ENCODE data around the gene TRIO.

The TRIO gene

GRCh38 chr5:14330729-14331385 lies 187.7 kb downstream of the TRIO start:
- no peak for DNase-seq (ENCODE audit: low read depth, low spot score)
- Histone ChIP-seq H3K36me3 (ENCODE audit: insufficient read depth, insufficient read length, low read length) (peaks cover 58% of the 10 kb centered on the region), H3K9me3 (ENCODE audit: insufficient read depth, low read length) (no peaks in the 10 kb centered on the region), H3K9ac (ENCODE audit: insufficient read length, low read depth) (no peak overlapping the region), H3K27me3 (ENCODE audit: insufficient read depth, insufficient read length) (no peaks in the 10 kb centered on the region), H3K4me1 (ENCODE audit: insufficient read depth, insufficient read length) (no peaks in the 10 kb centered on the region), H3K4me3 (ENCODE audit: insufficient read length, low read depth) (no peak overlapping the region)
- TF ChIP-seq YY1 (IDR thresholded peaks at IDR 0.05; ENCODE audit: insufficient read depth, insufficient read length) (no peak), ZNF274 (IDR thresholded peaks at IDR 0.05; ENCODE audit: low read depth, low read length) (no peak), SUZ12 (IDR thresholded peaks at IDR 0.05; ENCODE audit: extremely low read depth, insufficient read depth, insufficient read length) (no peak)

GRCh38 chr5:14331386-14331781 lies 188.2 kb downstream of the TRIO start:
- H3K4me1 ChIP-seq (ENCODE audit: insufficient read depth, insufficient read length) = no peaks in the 10 kb centered on the region
- H3K4me3 ChIP-seq (ENCODE audit: insufficient read length, low read depth) = no peak overlapping the region
- H3K9ac ChIP-seq (ENCODE audit: insufficient read length, low read depth) = no peak overlapping the region
- peaks cover 57% of the 10 kb centered on the region for H3K36me3 ChIP-seq (ENCODE audit: insufficient read depth, insufficient read length, low read length)
- no peaks in the 10 kb centered on the region for H3K27me3 ChIP-seq (ENCODE audit: insufficient read depth, insufficient read length)
- DNase-seq (ENCODE audit: low read depth, low spot score) = no peak
- no peaks in the 10 kb centered on the region for H3K9me3 ChIP-seq (ENCODE audit: insufficient read depth, low read length)
- TF ChIP-seq SUZ12 (IDR thresholded peaks at IDR 0.05; ENCODE audit: extremely low read depth, insufficient read depth, insufficient read length) = no peak
- no peak for TF ChIP-seq YY1 (IDR thresholded peaks at IDR 0.05; ENCODE audit: insufficient read depth, insufficient read length)
- TF ChIP-seq ZNF274 (IDR thresholded peaks at IDR 0.05; ENCODE audit: low read depth, low read length) = no peak

GRCh38 chr5:14332038-14332631 lies 189.0 kb downstream of the TRIO start:
- no peaks in the 10 kb centered on the region for H3K9me3 ChIP-seq (ENCODE audit: insufficient read depth, low read length)
- peaks cover 63% of the 10 kb centered on the region for H3K36me3 ChIP-seq (ENCODE audit: insufficient read depth, insufficient read length, low read length)
- H3K27me3 ChIP-seq (ENCODE audit: insufficient read depth, insufficient read length) = no peaks in the 10 kb centered on the region
- no peaks in the 10 kb centered on the region for H3K4me1 ChIP-seq (ENCODE audit: insufficient read depth, insufficient read length)
- H3K4me3 ChIP-seq (ENCODE audit: insufficient read length, low read depth) = no peak overlapping the region
- TF ChIP-seq SUZ12 (IDR thresholded peaks at IDR 0.05; ENCODE audit: extremely low read depth, insufficient read depth, insufficient read length) = no peak
- DNase-seq (ENCODE audit: low read depth, low spot score) = no peak
- H3K9ac ChIP-seq (ENCODE audit: insufficient read length, low read depth) = no peak overlapping the region

- H3K9ac ChIP-seq (ENCODE audit: insufficient read length, low read depth) = no peak overlapping the region
- H3K4me1 ChIP-seq (ENCODE audit: insufficient read depth, insufficient read length) = no peaks in the 10 kb centered on the region
- no peak for TF ChIP-seq SUZ12 (IDR thresholded peaks at IDR 0.05; ENCODE audit: extremely low read depth, insufficient read depth, insufficient read length)
- TF ChIP-seq YY1 (IDR thresholded peaks at IDR 0.05; ENCODE audit: insufficient read depth, insufficient read length) = no peak
- TF ChIP-seq ZNF274 (IDR thresholded peaks at IDR 0.05; ENCODE audit: low read depth, low read length) = no peak
- peaks cover 67% of the 10 kb centered on the region for H3K36me3 ChIP-seq (ENCODE audit: insufficient read depth, insufficient read length, low read length)
- H3K27me3 ChIP-seq (ENCODE audit: insufficient read depth, insufficient read length) = no peaks in the 10 kb centered on the region
- no peak for DNase-seq (ENCODE audit: low read depth, low spot score)
- H3K4me3 ChIP-seq (ENCODE audit: insufficient read length, low read depth) = no peak overlapping the region
- H3K9me3 ChIP-seq (ENCODE audit: insufficient read depth, low read length) = no peaks in the 10 kb centered on the region
These were observed 189.6 kb downstream of the TRIO start for GRCh38 chr5:14332746-14333145.

- no peak for TF ChIP-seq YY1 (IDR thresholded peaks at IDR 0.05; ENCODE audit: insufficient read depth, insufficient read length)
- TF ChIP-seq SUZ12 (IDR thresholded peaks at IDR 0.05; ENCODE audit: extremely low read depth, insufficient read depth, insufficient read length) = no peak
- no peak for TF ChIP-seq ZNF274 (IDR thresholded peaks at IDR 0.05; ENCODE audit: low read depth, low read length)
- Histone ChIP-seq H3K27me3 (ENCODE audit: insufficient read depth, insufficient read length) (no peaks in the 10 kb centered on the region), H3K4me1 (ENCODE audit: insufficient read depth, insufficient read length) (no peaks in the 10 kb centered on the region), H3K9me3 (ENCODE audit: insufficient read depth, low read length) (no peaks in the 10 kb centered on the region), H3K9ac (ENCODE audit: insufficient read length, low read depth) (no peak overlapping the region), H3K4me3 (ENCODE audit: insufficient read length, low read depth) (no peak overlapping the region), H3K36me3 (ENCODE audit: insufficient read depth, insufficient read length, low read length) (peaks cover 70% of the 10 kb centered on the region)
- no peak for DNase-seq (ENCODE audit: low read depth, low spot score)
These were observed 194.5 kb downstream of the TRIO start for GRCh38 chr5:14337593-14337992.

- H3K9me3 ChIP-seq (ENCODE audit: insufficient read depth, low read length) = no peaks in the 10 kb centered on the region
- H3K4me1 ChIP-seq (ENCODE audit: insufficient read depth, insufficient read length) = no peaks in the 10 kb centered on the region
- H3K9ac ChIP-seq (ENCODE audit: insufficient read length, low read depth) = no peak overlapping the region
- no peak for DNase-seq (ENCODE audit: low read depth, low spot score)
- peaks cover 63% of the 10 kb centered on the region for H3K36me3 ChIP-seq (ENCODE audit: insufficient read depth, insufficient read length, low read length)
- no peaks in the 10 kb centered on the region for H3K27me3 ChIP-seq (ENCODE audit: insufficient read depth, insufficient read length)
- TF ChIP-seq SUZ12 (IDR thresholded peaks at IDR 0.05; ENCODE audit: extremely low read depth, insufficient read depth, insufficient read length) = no peak
- no peak for TF ChIP-seq YY1 (IDR thresholded peaks at IDR 0.05; ENCODE audit: insufficient read depth, insufficient read length)
- no peak for TF ChIP-seq ZNF274 (IDR thresholded peaks at IDR 0.05; ENCODE audit: low read depth, low read length)
- no peak overlapping the region for H3K4me3 ChIP-seq (ENCODE audit: insufficient read length, low read depth)
These were observed 196.3 kb downstream of the TRIO start for GRCh38 chr5:14339468-14339867.

- no peak overlapping the region for H3K4me3 ChIP-seq (ENCODE audit: insufficient read length, low read depth)
- H3K9ac ChIP-seq (ENCODE audit: insufficient read length, low read depth) = no peak overlapping the region
- no peaks in the 10 kb centered on the region for H3K27me3 ChIP-seq (ENCODE audit: insufficient read depth, insufficient read length)
- H3K9me3 ChIP-seq (ENCODE audit: insufficient read depth, low read length) = no peaks in the 10 kb centered on the region
- TF ChIP-seq ZNF274 (IDR thresholded peaks at IDR 0.05; ENCODE audit: low read depth, low read length) (no peak), SUZ12 (IDR thresholded peaks at IDR 0.05; ENCODE audit: extremely low read depth, insufficient read depth, insufficient read length) (no peak), YY1 (IDR thresholded peaks at IDR 0.05; ENCODE audit: insufficient read depth, insufficient read length) (no peak)
- H3K4me1 ChIP-seq (ENCODE audit: insufficient read depth, insufficient read length) = no peaks in the 10 kb centered on the region
- peaks cover 65% of the 10 kb centered on the region for H3K36me3 ChIP-seq (ENCODE audit: insufficient read depth, insufficient read length, low read length)
- peak; percentile 75 for DNase-seq (ENCODE audit: low read depth, low spot score)
These were observed 198.6 kb downstream of the TRIO start for GRCh38 chr5:14341571-14342230.
